ENCODE results near the gene TMC2.

The TMC2 gene

GRCh38 chr20:2655331-2656116 is 119.2 kb downstream of the TMC2 start:
- no peak overlapping the region for H3K4me3 ChIP-seq (ENCODE audit: low read length)
- no peak for DNase-seq (ENCODE audit: low read depth)
- TF ChIP-seq, protein P1, sequence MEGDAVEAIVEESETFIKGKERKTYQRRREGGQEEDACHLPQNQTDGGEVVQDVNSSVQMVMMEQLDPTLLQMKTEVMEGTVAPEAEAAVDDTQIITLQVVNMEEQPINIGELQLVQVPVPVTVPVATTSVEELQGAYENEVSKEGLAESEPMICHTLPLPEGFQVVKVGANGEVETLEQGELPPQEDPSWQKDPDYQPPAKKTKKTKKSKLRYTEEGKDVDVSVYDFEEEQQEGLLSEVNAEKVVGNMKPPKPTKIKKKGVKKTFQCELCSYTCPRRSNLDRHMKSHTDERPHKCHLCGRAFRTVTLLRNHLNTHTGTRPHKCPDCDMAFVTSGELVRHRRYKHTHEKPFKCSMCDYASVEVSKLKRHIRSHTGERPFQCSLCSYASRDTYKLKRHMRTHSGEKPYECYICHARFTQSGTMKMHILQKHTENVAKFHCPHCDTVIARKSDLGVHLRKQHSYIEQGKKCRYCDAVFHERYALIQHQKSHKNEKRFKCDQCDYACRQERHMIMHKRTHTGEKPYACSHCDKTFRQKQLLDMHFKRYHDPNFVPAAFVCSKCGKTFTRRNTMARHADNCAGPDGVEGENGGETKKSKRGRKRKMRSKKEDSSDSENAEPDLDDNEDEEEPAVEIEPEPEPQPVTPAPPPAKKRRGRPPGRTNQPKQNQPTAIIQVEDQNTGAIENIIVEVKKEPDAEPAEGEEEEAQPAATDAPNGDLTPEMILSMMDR (IDR thresholded peaks at IDR 0.05; ENCODE audit: insufficient read depth, low read depth, low read length, missing control alignments), result no peak

GRCh38 chr20:2656471-2657117 is 120.2 kb downstream of the TMC2 start:
- DNase-seq (ENCODE audit: low read depth), result no peak
- TF ChIP-seq, protein P1 (IDR thresholded peaks at IDR 0.05; ENCODE audit: insufficient read depth, low read depth, low read length, missing control alignments), result no peak
- no peak overlapping the region for H3K4me3 ChIP-seq (ENCODE audit: low read length)

GRCh38 chr20:2657241-2657640 is 120.9 kb downstream of the TMC2 start:
- TF ChIP-seq, protein P1 (IDR thresholded peaks at IDR 0.05; ENCODE audit: insufficient read depth, low read depth, low read length, missing control alignments), result no peak

DNA sequence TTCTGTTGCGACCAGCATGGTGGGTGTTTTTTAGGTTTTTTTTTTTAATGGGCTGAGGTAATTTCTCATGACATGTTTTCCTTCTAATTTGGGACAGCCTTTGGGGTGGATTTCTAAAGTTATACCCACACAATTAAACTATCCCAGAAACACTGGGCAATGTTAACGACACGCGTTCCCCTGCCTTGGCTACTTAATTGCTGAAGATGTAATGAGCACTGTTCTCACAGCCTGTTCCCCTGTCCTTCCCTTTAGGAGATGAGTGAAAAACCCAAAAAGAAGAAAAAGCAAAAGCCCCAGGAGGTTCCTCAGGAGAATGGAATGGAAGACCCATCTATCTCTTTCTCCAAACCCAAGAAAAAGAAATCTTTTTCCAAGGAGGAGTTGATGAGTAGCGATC is 121.3 kb downstream of the TMC2 start:
- no peak for DNase-seq (ENCODE audit: low read depth)
- TF ChIP-seq, protein P1 (IDR thresholded peaks at IDR 0.05; ENCODE audit: insufficient read depth, low read depth, low read length, missing control alignments), result no peak
- H3K4me3 ChIP-seq (ENCODE audit: low read length), result no peak overlapping the region

More at GRCh38 chr20:2657241-2657640, 120.9 kb downstream of the TMC2 start:
- H3K4me3 ChIP-seq (ENCODE audit: low read length), result no peak overlapping the region
- DNase-seq (ENCODE audit: low read depth), result no peak

GRCh38 chr20:2658414-2659354 is 122.3 kb downstream of the TMC2 start:
- no peak overlapping the region for H3K4me3 ChIP-seq (ENCODE audit: low read length)
- TF ChIP-seq, protein P1 (IDR thresholded peaks at IDR 0.05; ENCODE audit: insufficient read depth, low read depth, low read length, missing control alignments), result no peak
- DNase-seq (ENCODE audit: low read depth), result no peak

DNA sequence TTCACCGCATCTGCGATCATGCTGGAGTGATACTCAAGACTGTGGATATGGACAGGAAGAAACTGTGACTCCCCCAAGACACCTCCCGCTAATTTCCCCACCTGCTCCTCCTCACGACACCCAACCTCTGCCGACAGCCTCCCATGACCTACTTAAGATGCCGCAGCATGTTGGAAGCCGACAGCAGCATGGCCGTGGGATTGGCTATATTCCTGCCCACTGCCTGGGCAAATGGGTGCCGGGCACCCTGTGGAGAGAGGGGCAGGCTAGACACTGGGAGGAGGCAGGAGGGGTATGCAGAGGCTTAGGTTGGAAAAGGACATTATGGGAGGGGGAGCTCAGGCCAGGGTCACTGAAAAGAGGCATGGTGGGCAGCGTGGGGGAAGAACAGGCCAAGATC is 123.2 kb downstream of the TMC2 start:
- no peak overlapping the region for H3K4me3 ChIP-seq (ENCODE audit: low read length)
- TF ChIP-seq, protein P1 (IDR thresholded peaks at IDR 0.05; ENCODE audit: insufficient read depth, low read depth, low read length, missing control alignments), result no peak
- DNase-seq (ENCODE audit: low read depth), result no peak

Measured in epithelial cell of esophagus (primary cell).